H7 (cell line): Measurements from ENCODE around the gene MAOB. TPM values are rescaled to one million over a fixed set of nuclear protein-coding genes. Genes with fewer than 3 reads are reported as not detected.

Experiments used
- DNase-seq: peaks from one replicate; pipeline ENCODE4 v3.0.0; 2012
- H3K27me3 ChIP-seq: 2 replicates; pipeline ENCODE4 v1.6.0; 2011; ENCODE audit warnings: mild to moderate bottlenecking, low read length; ENCODE audit not compliant: control insufficient read depth, insufficient read depth
- H3K36me3 ChIP-seq: replicated peaks from 2 replicates; pipeline ENCODE4 v1.5.1; 2011; ENCODE audit warnings: low read length; ENCODE audit not compliant: control insufficient read depth, insufficient read depth
- H3K4me3 ChIP-seq: 2 replicates; pipeline ENCODE4 v1.5.1; 2011; ENCODE audit warnings: low read depth, mild to moderate bottlenecking, control low read depth, low read length, moderate library complexity; ENCODE audit not compliant: insufficient read depth
- total RNA-seq: library from RNA; depleted of rRNA; stranded (reverse); fragments of >200 nt; shearing (Covaris generic); gene quantifications from 2 replicates; pipeline ENCODE4 v1.2.3, GENCODE V29; 2014

Gene MAOB
- total RNA-seq, 1 experiment from 2014 or later: 0.07 TPM

DNA sequence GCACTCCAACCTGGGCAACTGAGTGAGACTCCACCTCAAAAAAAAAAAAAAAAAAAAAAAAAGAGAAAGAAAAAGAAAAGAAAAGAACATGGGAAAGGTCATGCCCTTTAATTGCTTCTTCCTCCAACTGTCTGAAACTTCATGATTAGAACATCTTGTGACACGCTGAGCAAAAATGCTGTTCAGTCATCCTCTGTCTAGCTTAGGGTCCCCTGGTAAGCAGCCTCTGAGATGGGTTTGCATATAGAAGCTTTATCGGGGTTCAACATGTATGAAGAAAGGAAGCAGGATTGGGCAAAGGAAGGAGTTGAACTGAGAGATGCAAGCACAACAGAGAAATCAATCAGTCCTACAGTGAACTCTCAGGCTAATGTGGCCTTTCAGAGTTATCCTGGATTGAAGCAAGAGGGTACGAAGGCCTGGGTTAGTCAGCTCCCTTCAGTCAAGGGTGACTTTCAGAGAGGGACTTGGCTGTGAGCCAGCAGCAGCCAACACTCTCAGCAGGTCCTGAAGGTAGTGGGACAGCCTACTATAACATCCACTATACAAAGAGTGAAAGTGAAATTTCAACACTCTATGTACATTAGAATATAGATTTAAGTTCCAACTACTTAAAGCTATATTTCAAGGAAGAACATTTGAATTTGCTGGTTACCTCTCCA, 11.4 kb downstream of the MAOB start:
- no peaks in the 10 kb centered on the region for H3K36me3 ChIP-seq
- no peak for DNase-seq
- no peaks in the 10 kb centered on the region for H3K27me3 ChIP-seq
- H3K4me3 ChIP-seq: no peak overlapping the region

DNA sequence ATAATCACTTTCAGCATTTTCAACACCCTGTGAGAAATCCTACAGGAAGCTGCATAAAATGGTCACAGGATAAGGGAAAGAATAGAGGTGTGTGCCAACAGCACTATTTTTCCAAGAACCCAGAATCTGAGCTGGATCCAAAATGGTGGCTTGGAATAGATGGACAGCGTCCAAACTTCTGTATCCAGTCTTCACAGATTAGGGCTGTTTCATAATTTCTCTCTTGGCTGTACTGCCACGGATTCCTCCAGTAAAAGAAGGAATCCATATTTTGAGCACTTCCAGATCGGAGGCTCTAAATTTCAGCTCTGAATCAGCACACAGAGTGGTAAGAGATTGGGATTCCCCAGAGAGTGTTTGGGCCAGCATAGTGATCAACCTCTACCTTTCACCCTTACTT, 12.2 kb downstream of the MAOB start:
- Histone ChIP-seq H3K27me3 (no peaks in the 10 kb centered on the region), H3K36me3 (no peaks in the 10 kb centered on the region), H3K4me3 (no peak overlapping the region)
- DNase-seq: no peak

DNA sequence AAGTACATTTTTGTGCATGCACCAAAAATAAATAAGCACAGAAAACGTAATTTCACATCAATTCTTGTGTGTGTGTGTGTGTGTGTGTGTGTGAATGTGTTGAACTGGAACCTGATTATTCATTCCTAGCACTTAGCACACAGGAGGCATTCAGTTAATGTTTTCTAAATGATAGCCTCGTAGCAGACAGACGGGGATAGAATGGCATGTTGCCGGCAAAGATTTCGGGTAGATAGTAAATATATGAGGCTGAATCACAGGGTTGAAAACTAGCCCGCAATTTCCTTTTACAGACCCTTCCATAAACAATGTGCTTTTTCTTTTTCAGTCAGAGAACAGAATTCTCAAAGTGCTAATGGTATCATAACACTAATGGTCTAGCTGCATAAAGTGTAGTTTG, 13.5 kb downstream of the MAOB start:
- DNase-seq: no peak
- Histone ChIP-seq H3K4me3 (no peak overlapping the region), H3K27me3 (no peaks in the 10 kb centered on the region)

GRCh38 chrX:43866423-43866822, 15.8 kb downstream of the MAOB start:
- Histone ChIP-seq H3K27me3 (no peaks in the 10 kb centered on the region), H3K4me3 (no peak overlapping the region), H3K36me3 (no peaks in the 10 kb centered on the region)
- no peak for DNase-seq

More for the DNA sequence above, 13.5 kb downstream of the MAOB start:
- no peaks in the 10 kb centered on the region for H3K36me3 ChIP-seq

GRCh38 chrX:43865791-43866190, 16.5 kb downstream of the MAOB start:
- no peaks in the 10 kb centered on the region for H3K36me3 ChIP-seq
- DNase-seq: no peak
- no peak overlapping the region for H3K4me3 ChIP-seq
- no peaks in the 10 kb centered on the region for H3K27me3 ChIP-seq

DNA sequence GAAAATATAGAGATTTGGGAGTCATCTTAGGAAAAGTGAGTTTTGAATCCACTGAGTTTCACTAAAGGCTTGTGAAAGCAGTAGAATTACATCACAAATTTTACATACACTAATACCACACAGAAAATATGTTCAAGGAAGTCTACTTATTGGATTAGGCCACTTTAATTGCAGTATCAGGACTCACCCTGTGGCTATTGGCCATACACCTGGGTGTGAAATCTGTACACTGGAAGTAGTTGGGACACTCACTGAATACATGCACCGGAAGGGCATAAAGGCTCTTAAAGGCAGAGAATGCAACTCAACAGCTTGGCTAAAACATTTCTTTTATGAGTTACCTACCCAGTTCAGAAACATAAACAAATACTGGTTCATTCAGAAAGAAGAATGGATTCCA, 19.8 kb downstream of the MAOB start:
- H3K36me3 ChIP-seq: no peaks in the 10 kb centered on the region
- H3K4me3 ChIP-seq: no peak overlapping the region
- DNase-seq: no peak
- H3K27me3 ChIP-seq: no peaks in the 10 kb centered on the region

DNA sequence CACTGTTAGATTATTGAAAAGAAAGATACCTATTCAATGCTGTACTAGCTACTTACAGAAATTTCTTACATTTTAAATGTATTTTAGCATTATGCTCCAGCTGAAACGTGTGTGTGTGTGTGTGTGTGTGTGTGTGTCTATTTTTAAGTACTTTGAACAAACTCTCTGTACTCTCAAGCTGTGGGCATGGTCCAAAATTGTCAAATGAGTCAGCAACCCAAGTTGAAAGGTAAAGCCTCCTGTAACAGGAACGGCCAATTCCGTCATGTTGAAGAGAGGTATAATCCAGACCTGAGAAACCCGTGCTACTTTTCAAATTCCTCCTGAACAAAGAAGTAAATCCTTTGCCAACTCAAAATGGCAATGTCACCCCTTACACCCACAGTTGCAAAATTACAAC, 20.5 kb downstream of the MAOB start:
- no peak for DNase-seq
- Histone ChIP-seq H3K36me3 (no peaks in the 10 kb centered on the region), H3K4me3 (no peak overlapping the region), H3K27me3 (no peaks in the 10 kb centered on the region)

- Histone ChIP-seq H3K4me3 (no peak overlapping the region), H3K27me3 (no peaks in the 10 kb centered on the region), H3K36me3 (no peaks in the 10 kb centered on the region)
- no peak for DNase-seq
Observed at GRCh38 chrX:43860646-43861370, 21.4 kb downstream of the MAOB start.

DNA sequence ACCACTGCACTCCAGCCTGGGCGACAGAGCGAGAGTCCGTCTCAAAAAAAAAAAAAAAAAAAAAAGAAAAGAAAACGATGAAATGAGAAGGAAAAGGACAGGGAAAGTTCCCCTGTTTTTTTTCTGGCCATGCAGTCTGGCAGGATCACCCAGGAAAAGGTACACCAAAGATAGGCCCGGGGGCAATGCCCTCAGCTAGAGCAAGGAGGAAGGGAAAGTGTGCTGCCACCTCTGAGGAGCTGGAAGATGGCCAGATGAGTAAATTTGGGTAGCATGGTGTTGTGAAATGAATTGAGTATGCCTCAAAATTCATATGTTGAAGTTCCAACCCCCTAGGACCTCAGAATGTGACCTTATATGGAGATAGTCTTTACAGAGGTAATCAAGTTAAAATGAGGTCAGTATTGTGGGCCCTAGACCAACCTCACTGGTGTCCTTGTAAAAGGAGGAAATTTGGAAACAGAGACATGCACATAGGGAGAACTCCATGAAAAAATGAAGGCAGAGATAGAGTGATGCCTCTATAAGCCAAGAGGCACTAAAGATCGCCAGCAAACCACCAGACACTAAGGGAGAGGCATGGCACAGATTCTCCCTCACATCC, 28.9 kb downstream of the MAOB start:
- H3K4me3 ChIP-seq: no peak overlapping the region
- no peaks in the 10 kb centered on the region for H3K27me3 ChIP-seq
- H3K36me3 ChIP-seq: no peaks in the 10 kb centered on the region
- no peak for DNase-seq

- H3K36me3 ChIP-seq: no peaks in the 10 kb centered on the region
- H3K4me3 ChIP-seq: no peak overlapping the region
- DNase-seq: no peak
- no peaks in the 10 kb centered on the region for H3K27me3 ChIP-seq
Observed at GRCh38 chrX:43850629-43851028, 31.6 kb downstream of the MAOB start.

DNA sequence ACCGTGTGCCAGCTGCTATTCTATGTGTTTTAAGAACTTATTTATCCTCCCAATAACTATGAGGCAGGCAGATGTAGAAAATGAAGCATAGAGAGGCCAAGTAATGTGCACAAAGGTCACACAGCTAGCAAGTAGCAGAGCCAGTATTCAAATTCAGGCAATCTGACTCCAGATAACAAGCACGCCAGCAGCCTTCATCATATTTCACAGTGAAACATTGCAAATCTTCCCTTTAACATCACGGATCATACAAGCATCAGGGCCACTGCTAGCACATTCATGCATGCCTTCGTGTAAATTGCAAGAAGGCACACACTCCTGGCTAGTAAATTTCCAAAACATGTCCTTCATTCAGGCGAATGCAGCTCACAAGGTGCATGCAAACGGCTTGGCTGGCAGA, 33.1 kb downstream of the MAOB start:
- H3K27me3 ChIP-seq: no peaks in the 10 kb centered on the region
- DNase-seq: no peak
- no peak overlapping the region for H3K4me3 ChIP-seq

DNA sequence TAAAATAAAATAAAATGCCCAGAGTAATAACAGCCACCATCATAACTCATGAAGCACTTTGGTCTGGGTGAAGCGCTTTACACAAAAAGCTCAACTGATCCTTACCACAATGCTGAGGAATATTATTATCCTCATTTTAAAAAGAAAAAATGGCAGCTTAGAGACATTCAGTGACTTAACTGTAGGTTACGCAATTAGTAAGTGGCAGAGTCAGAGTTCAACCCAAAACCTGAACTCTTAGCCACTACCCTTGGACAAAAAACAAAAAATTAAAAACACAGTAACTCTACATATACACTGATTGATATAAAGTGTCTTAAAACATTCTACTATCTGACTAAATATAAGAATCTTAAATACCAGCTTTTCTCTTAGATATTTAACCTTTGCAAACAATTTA, 34.9 kb downstream of the MAOB start:
- no peaks in the 10 kb centered on the region for H3K27me3 ChIP-seq
- no peaks in the 10 kb centered on the region for H3K36me3 ChIP-seq
- no peak overlapping the region for H3K4me3 ChIP-seq
- DNase-seq: no peak

More for the DNA sequence above, 33.1 kb downstream of the MAOB start:
- no peaks in the 10 kb centered on the region for H3K36me3 ChIP-seq

GRCh38 chrX:43846558-43846957, 35.7 kb downstream of the MAOB start:
- Histone ChIP-seq H3K4me3 (no peak overlapping the region), H3K27me3 (no peaks in the 10 kb centered on the region), H3K36me3 (no peaks in the 10 kb centered on the region)
- DNase-seq: no peak

- H3K4me3 ChIP-seq: no peak overlapping the region
- DNase-seq: no peak
- H3K27me3 ChIP-seq: no peaks in the 10 kb centered on the region
Observed at GRCh38 chrX:43845776-43846175, 36.5 kb downstream of the MAOB start.

DNA sequence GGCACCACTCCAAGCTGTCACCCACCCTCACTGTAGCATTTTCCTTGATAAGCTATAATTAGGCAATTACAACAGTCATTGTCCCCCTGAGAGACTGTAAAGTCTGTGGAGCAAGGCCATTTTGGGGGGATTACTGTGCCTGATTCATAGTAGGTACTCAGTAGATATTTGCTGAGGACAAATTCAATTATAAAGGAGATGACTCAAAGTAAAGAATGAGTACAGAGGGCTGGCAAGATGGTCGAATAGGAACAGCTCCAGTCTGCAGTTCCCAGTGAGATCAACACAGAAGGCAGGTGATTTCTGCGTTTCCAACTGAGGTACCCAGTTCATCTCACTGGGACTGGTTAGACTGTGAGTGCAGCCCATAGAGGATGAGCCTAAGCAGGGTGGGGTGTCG, 42.0 kb downstream of the MAOB start:
- Histone ChIP-seq H3K4me3 (no peak overlapping the region), H3K27me3 (no peaks in the 10 kb centered on the region), H3K36me3 (no peaks in the 10 kb centered on the region)
- DNase-seq: no peak

More at GRCh38 chrX:43845776-43846175, 36.5 kb downstream of the MAOB start:
- H3K36me3 ChIP-seq: no peaks in the 10 kb centered on the region
